Body of pancreas (tissue), 4 donors: Measurements from ENCODE around the gene PRR16.

Experiments used
- POLR2A ChIP-seq, 3 donors: fragments of 450-650 bp; IDR thresholded peaks; one replicate each; pipeline ENCODE4 v1.6.1; 2016; ENCODE audit warnings: antibody characterized with exemption in 3 of 3, mild to moderate bottlenecking in 2 of 3
- TF ChIP-seq, protein P1 (sequence below), 7 experiments: fragments of 450-650 bp in 4 of 7; fragments of 200-600 bp in 3 of 7; sonication (generic) in 3 of 7; IDR thresholded peaks; one replicate each; pipeline ENCODE4 v1.5.1; 2016 to 2019; ENCODE audit warnings: antibody characterized with exemption in 7 of 7

DNA sequence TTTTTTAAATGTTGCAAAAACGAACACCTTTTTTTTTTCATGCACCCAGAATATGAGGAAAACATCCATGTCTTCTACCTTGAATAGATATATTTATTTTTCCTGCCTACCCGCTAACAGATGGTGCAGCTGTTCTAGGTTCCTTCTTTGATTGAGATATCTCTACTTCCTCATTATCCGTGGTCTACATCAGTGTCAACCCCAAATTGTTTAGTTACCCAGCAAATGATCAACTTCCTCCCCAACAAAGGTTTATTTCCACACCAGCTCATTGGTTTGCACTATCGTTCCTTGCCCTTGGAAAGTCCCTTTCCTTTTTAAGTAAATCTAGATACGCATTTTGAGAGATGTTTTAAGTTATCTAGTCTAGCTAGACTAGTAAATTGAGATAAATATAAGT is 166.4 kb downstream of the PRR16 start:
- TF ChIP-seq, protein P1, sequence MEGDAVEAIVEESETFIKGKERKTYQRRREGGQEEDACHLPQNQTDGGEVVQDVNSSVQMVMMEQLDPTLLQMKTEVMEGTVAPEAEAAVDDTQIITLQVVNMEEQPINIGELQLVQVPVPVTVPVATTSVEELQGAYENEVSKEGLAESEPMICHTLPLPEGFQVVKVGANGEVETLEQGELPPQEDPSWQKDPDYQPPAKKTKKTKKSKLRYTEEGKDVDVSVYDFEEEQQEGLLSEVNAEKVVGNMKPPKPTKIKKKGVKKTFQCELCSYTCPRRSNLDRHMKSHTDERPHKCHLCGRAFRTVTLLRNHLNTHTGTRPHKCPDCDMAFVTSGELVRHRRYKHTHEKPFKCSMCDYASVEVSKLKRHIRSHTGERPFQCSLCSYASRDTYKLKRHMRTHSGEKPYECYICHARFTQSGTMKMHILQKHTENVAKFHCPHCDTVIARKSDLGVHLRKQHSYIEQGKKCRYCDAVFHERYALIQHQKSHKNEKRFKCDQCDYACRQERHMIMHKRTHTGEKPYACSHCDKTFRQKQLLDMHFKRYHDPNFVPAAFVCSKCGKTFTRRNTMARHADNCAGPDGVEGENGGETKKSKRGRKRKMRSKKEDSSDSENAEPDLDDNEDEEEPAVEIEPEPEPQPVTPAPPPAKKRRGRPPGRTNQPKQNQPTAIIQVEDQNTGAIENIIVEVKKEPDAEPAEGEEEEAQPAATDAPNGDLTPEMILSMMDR (IDR thresholded peaks at IDR 0.05) = no peak
- TF ChIP-seq POLR2A (IDR thresholded peaks at IDR 0.05) = no peak
